Activated B cell treated with CpG ODN at 0.5 μM for 24 hours (primary cell): Measurements from ENCODE around the gene TASP1. TPM values are rescaled to one million over a fixed set of nuclear protein-coding genes. Genes with fewer than 3 reads are reported as not detected.
"Not testable (repeated sequence)": the region's sequence is repeated elsewhere in the genome, so short reads cannot be mapped to it uniquely, and the experiment has no call there.

ENCODE experiments used
- ATAC-seq: fragments of 200-7000 bp; cut with Tn5 transposase; one replicate; pipeline ENCODE4 v1.10.0; 2021; ENCODE audit warnings: low read depth, mild to moderate bottlenecking, moderate library complexity
- CTCF ChIA-PET: fragments of 350-600 bp; sonication (Branson Sonifier 250); formaldehyde crosslinking; loops from one replicate; lab custom pipeline; 2021; ENCODE audit warnings: antibody characterized with exemption; lab: Charles Lee
- POLR2A ChIA-PET: fragments of 350-600 bp; sonication (Branson Sonifier 250); formaldehyde crosslinking; loops from one replicate; lab custom pipeline; 2021; ENCODE audit warnings: antibody characterized with exemption; lab: Charles Lee
- DNase-seq: peaks from one replicate; pipeline ENCODE4 v3.0.0; 2022
- H3K27ac Mint-ChIP-seq: one replicate; pipeline ENCODE4 v1.8.0; 2020; ENCODE audit warnings: mixed read lengths
- H3K27me3 Mint-ChIP-seq: one replicate; pipeline ENCODE4 v1.8.0; 2021; ENCODE audit warnings: mixed read lengths
- H3K36me3 Mint-ChIP-seq: one replicate; pipeline ENCODE4 v1.8.0; 2021; ENCODE audit warnings: low read depth, mixed read lengths
- H3K4me1 Mint-ChIP-seq: one replicate; pipeline ENCODE4 v1.8.0; 2021; ENCODE audit warnings: mixed read lengths
- H3K4me3 Mint-ChIP-seq: one replicate; pipeline ENCODE4 v1.8.0; 2020; ENCODE audit warnings: mild to moderate bottlenecking, mixed read lengths
- H3K9me3 Mint-ChIP-seq: one replicate; pipeline ENCODE4 v1.8.0; 2020; ENCODE audit warnings: mixed read lengths
- intact Hi-C: fragments of 100-400 bp; cut with micrococcal nuclease; formaldehyde crosslinking; loops from one replicate; pipeline ENCODE4 v1.15.1; 2024
- total RNA-seq: library from RNA; stranded (reverse); gene quantifications from 2 replicates; pipeline ENCODE4 v1.2.3, GENCODE V29; 2022
- TF ChIP-seq, protein P1 (sequence below): fragments of 200-600 bp; IDR thresholded peaks from one replicate; pipeline ENCODE4 v1.8.0; 2022; ENCODE audit warnings: antibody characterized with exemption, mild to moderate bottlenecking

TASP1 gene
- total RNA-seq, 1 donor from 2014 or later, result 20.6 TPM

- POLR2A ChIA-PET, result no interaction called here
- DNase-seq (no peak), ATAC-seq (no peak)
- Mint-ChIP-seq H3K4me3 (no peak overlapping the region), H3K36me3 (peaks cover 53% of the 10 kb centered on the region), H3K27me3 (no peaks in the 10 kb centered on the region), H3K27ac (no peak overlapping the region), H3K4me1 (no peaks in the 10 kb centered on the region), H3K9me3 (no peaks in the 10 kb centered on the region)
- CTCF ChIA-PET, result no interaction called here
- intact Hi-C loops, result no loop called here
- TF ChIP-seq, protein P1, sequence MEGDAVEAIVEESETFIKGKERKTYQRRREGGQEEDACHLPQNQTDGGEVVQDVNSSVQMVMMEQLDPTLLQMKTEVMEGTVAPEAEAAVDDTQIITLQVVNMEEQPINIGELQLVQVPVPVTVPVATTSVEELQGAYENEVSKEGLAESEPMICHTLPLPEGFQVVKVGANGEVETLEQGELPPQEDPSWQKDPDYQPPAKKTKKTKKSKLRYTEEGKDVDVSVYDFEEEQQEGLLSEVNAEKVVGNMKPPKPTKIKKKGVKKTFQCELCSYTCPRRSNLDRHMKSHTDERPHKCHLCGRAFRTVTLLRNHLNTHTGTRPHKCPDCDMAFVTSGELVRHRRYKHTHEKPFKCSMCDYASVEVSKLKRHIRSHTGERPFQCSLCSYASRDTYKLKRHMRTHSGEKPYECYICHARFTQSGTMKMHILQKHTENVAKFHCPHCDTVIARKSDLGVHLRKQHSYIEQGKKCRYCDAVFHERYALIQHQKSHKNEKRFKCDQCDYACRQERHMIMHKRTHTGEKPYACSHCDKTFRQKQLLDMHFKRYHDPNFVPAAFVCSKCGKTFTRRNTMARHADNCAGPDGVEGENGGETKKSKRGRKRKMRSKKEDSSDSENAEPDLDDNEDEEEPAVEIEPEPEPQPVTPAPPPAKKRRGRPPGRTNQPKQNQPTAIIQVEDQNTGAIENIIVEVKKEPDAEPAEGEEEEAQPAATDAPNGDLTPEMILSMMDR, result no peak
Observed at GRCh38 chr20:13626724-13627123, 12.0 kb downstream of the TASP1 start.

- ChIA-PET POLR2A (no interaction called here), CTCF (no interaction called here)
- Mint-ChIP-seq H3K36me3 (peaks cover 55% of the 10 kb centered on the region), H3K4me1 (no peaks in the 10 kb centered on the region), H3K27ac (no peak overlapping the region), H3K9me3 (no peaks in the 10 kb centered on the region), H3K27me3 (no peaks in the 10 kb centered on the region), H3K4me3 (no peak overlapping the region)
- no peak for ATAC-seq
- no peak for DNase-seq
- intact Hi-C loops, result no loop called here
- TF ChIP-seq, protein P1, result no peak
Observed at GRCh38 chr20:13625304-13625979, 13.3 kb downstream of the TASP1 start.

DNA sequence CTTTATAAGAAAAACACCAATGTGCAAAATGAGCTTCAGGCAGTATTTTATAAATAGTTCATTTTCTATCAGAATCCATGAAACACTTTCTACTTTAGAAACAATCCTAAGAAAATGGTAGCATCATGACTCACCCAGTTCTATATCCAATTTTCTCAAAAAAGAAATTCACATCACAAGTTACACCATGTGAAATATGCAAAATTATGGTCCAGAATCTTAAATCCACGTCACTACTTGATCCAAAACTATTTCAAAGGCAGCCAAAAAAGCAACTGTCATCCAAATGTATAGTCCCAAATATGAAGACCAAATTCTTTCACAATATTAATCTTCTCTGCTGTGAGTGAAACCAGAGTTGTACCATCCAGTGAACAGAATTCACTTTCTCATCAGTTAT, 19.3 kb downstream of the TASP1 start:
- CTCF ChIA-PET, DNase-seq, H3K27me3 Mint-ChIP-seq, ATAC-seq, H3K27ac Mint-ChIP-seq, intact Hi-C loops, H3K4me1 Mint-ChIP-seq, POLR2A ChIA-PET, H3K4me3 Mint-ChIP-seq, H3K9me3 Mint-ChIP-seq: not testable (repeated sequence)
- peaks cover 51% of the 10 kb centered on the region for H3K36me3 Mint-ChIP-seq

GRCh38 chr20:13618456-13618855, 20.3 kb downstream of the TASP1 start:
- H3K36me3 Mint-ChIP-seq, result peaks cover 51% of the 10 kb centered on the region
- intact Hi-C loops, POLR2A ChIA-PET, CTCF ChIA-PET, H3K27me3 Mint-ChIP-seq, H3K4me1 Mint-ChIP-seq, H3K4me3 Mint-ChIP-seq, H3K27ac Mint-ChIP-seq, DNase-seq, H3K9me3 Mint-ChIP-seq, ATAC-seq: not testable (repeated sequence)

- H3K9me3 Mint-ChIP-seq, intact Hi-C loops, POLR2A ChIA-PET, H3K27me3 Mint-ChIP-seq, H3K27ac Mint-ChIP-seq, H3K4me3 Mint-ChIP-seq, CTCF ChIA-PET, DNase-seq, H3K4me1 Mint-ChIP-seq, ATAC-seq: not testable (repeated sequence)
- peaks cover 44% of the 10 kb centered on the region for H3K36me3 Mint-ChIP-seq
Observed at GRCh38 chr20:13617585-13617984, 21.1 kb downstream of the TASP1 start.

DNA sequence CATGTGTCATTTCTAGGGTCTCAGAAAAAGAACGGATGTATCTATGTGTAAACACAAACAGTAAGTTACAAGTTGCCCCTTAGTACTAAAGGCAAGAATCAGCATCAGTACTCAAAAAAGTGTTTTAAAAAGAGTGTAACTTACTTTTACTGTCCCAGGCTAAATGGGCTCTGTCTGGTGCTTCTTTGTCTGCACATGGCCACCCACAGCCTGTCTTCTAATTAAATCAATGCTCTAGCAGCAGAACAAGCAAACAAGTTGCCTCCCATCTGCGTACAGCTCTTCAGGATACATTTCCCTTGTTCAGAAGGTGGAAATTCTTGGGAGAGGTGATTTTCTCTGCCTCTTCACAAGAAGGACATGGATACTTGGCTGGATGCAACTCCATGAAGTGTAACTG, 22.0 kb downstream of the TASP1 start:
- H3K27ac Mint-ChIP-seq, POLR2A ChIA-PET, ATAC-seq: not testable (repeated sequence)

GRCh38 chr20:13613917-13614316, 24.8 kb downstream of the TASP1 start:
- ATAC-seq, result no peak
- Mint-ChIP-seq H3K36me3 (peaks cover 32% of the 10 kb centered on the region), H3K4me3 (no peak overlapping the region), H3K27me3 (no peaks in the 10 kb centered on the region), H3K9me3 (no peaks in the 10 kb centered on the region), H3K27ac (no peak overlapping the region), H3K4me1 (no peaks in the 10 kb centered on the region)
- intact Hi-C loops, result loop anchor here (5.0 kb wide), 1 partner anchor 173 kb away; the partner anchor contains the start of gene NDUFAF5
- ChIA-PET CTCF (no interaction called here), POLR2A (no interaction called here)
- no peak for DNase-seq
- TF ChIP-seq, protein P1, result no peak

More for the DNA sequence above, 22.0 kb downstream of the TASP1 start:
- intact Hi-C loops, H3K9me3 Mint-ChIP-seq, DNase-seq, H3K4me3 Mint-ChIP-seq, H3K4me1 Mint-ChIP-seq, H3K27me3 Mint-ChIP-seq, CTCF ChIA-PET: not testable (repeated sequence)
- H3K36me3 Mint-ChIP-seq, result peaks cover 39% of the 10 kb centered on the region
